Dermis blood vessel endothelial cell (primary cell): ENCODE results near the gene MLPH. TPM values are rescaled to one million over a fixed set of nuclear protein-coding genes. Genes with fewer than 3 reads are reported as not detected.

ENCODE experiments used
- DNase-seq: peaks from one replicate; pipeline ENCODE4 v3.0.0; 2010
- total RNA-seq: library from RNA; depleted of rRNA; stranded (reverse); fragments of >200 nt; gene quantifications from 2 replicates; pipeline ENCODE4 v1.2.3, GENCODE V29; 2014

Gene MLPH
- 0.28 and 1.0 TPM in 2 replicates for total RNA-seq

DNA sequence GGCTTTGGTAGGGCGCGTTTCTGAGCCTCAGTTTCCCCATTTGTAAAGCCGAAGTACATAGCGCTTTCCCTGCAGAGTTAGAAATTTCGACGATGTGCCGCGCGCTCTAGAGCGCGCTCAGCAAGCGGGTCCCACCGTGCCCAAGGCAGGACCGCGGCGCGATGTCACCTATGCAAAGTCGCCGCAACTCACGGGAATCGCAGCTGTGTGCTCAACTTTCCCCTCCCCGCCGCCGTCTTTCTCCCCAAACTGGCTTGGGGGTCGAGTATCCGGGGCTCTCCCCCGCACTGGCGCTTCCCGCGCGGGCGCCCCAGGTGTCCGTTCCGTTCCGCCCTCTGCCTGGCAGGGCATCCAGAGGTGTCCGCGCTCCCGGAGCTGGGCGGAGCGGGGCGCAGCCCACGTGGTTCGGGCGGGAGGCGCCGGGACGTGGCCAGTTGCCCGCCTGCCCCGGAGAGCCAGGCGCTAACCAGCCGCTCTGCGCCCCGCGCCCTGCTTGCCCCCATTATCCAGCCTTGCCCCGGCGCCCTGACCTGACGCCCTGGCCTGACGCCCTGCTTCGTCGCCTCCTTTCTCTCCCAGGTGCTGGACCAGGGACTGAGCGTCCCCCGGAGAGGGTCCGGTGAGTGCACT lies at the start of gene MLPH:
Gene MLPH, plus strand, starts transcription at position 433 of the 630 bp plus-strand sequence. CDS start 6,176 bp downstream, outside the sequence.
- no peak for DNase-seq

DNA sequence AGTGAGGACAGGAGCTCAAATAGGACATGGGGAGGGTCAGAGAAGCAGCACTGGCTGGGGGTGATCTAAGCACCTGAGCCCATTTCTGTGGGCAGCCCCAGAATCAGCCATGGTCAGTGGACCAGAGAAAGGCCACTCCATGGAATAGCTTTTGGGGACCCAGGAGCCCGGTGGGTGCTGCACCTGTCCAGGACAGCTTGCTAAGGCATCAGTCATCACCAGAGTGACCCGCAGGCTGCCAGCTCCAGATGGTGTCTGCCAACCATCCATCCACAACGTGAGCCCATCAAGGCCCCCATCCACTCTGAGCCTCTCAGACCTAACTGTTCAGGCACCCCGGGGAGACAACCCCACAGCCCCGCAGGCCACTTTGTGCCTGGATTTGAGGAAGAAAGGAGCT lies 49.5 kb upstream of the MLPH start:
- no peak for DNase-seq

DNA sequence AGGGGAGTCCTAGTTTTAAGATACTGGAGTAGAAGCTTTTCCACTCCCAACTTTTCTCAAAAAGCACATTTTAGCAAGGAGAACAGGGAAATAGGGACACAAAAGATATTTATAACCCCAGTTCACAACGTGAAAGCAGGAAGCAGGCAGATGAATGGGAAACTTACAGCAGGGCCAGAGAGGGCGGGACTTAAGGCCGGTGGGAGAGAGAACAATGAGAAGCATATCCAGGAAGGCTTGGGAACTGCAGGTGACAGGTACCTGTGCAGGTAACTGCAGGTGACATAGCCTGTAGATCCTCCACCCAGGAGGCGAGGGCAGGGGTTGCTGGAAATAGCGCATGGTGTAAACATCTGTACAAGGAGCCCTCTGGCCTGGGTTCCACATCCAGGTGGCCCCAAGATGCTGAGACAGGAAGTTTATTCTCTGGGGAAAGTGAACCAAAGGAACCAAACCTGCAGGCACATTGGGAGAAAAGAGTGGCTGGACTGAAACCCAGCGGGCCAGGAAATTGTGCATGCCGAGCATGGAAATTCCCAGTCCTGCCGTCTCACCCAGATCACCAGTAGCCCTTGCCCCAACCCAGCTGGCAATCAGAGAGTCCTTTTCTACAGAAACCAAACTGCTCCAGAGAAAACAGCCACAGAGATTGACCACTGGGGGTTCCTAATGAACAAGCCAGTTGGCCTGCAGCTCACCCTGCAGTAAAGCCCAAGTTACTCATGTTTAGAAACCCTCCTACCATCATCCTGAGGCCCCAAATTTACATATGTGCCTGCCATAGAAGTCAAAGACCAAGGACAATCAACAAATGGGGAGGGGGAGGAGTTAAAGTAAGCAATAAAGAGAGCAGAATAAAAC lies 48.7 kb upstream of the MLPH start:
- no peak for DNase-seq

DNA sequence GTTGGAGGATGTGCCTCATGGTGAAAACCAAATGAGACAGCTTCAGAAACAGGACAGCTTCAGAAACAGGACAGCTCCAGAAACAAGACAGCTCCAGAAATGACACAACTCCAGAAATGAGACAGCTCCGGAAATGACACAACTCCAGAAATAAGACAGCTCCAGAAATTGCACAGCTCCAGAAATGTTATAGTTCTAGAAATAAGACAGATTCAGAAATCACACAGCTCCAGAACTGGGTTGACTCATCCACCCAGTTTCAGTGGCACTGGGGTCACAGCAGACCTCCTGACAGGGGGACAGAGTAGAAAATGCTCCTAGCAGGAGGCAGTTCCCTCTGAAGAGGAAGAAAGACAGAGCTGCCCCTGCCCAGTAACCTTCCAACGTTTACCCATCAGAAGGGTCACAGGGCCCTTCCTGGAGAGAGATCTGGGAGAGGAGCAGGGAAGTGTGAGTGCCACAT lies 46.2 kb upstream of the MLPH start:
- no peak for DNase-seq

- no peak for DNase-seq
These were observed 45.3 kb upstream of the MLPH start for GRCh38 chr2:237441605-237442274.

GRCh38 chr2:237444071-237444470 lies 43.0 kb upstream of the MLPH start:
- DNase-seq, result no peak

GRCh38 chr2:237445611-237446337 lies 41.3 kb upstream of the MLPH start:
- no peak for DNase-seq

GRCh38 chr2:237446338-237446665 lies 40.7 kb upstream of the MLPH start:
- DNase-seq, result no peak

DNA sequence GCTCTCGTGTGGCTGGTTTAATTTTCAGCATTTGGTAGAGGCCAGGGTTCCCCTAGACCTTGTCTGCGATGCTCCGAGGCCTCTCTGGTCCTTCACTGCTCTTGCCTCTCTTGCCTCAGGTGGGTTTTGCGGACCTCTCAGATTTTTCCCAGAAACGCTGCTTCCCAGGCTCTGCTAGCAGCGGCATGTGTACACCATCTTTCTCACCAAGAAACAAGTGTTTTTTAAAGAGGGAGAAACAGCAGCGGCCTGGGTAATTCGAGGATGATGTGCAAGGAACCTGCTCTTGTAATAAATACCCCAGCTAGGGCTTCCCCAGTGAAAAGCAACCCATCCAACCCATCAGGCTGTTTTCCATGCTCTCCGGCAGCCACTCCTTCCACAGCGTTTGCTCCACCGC lies 39.6 kb upstream of the MLPH start:
- DNase-seq, result no peak

- DNase-seq, result no peak
These were observed 38.9 kb upstream of the MLPH start for GRCh38 chr2:237448171-237448570.

DNA sequence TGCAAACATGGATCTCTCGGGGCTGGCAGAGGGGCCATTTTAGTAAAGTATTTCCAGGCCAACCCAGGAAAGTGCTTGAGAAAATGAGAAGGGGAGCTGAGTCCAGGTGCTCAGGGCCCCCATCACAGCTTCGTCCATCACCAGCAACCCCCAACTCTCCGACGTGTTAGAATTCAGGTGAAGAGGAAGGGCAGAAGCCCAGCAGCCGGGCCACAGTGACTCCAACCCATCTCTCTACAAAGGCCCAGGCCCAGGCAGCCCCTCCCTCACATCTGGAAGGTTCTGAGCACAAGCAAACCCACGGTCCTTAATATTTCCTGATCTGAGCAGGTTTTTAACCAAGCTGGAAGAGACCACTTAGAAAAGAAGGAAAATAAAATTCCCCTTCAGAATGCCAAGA lies 38.4 kb upstream of the MLPH start:
- no peak for DNase-seq

DNA sequence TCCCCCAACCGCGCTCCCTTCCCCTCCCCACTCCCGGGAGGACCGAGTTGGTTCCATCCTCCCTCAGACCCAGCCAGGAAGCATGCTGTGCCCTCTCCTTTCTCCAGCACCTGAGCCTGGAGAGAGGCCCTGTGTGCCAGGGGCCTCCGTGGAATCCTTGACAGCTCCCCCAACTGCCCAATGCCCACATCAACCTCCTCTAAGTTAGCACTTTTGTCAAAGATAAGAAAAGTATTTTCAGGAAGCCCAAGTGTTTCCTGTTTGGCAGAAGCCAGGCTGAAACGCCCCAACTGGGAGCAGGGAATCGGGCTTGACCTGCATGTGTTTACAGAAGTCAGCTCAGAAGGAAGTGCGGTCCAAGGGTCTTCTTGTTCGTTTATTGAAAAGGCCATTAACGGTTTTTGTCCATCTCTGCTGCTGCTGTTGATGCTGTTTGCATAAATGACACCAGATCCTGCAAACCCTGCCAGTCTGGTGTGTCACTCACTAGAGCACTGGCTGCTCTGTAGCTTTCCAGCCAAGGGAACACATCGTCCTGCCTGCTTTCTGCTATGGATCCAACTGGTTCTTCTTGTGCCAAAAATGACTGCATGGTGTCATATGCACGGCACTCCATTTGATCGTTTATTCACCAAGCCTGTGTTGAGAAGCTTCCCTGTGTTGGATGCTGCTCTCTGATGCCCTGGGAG lies 37.7 kb upstream of the MLPH start:
- DNase-seq, result peak; percentile 74

- no peak for DNase-seq
These were observed 36.9 kb upstream of the MLPH start for GRCh38 chr2:237450108-237450507.

DNA sequence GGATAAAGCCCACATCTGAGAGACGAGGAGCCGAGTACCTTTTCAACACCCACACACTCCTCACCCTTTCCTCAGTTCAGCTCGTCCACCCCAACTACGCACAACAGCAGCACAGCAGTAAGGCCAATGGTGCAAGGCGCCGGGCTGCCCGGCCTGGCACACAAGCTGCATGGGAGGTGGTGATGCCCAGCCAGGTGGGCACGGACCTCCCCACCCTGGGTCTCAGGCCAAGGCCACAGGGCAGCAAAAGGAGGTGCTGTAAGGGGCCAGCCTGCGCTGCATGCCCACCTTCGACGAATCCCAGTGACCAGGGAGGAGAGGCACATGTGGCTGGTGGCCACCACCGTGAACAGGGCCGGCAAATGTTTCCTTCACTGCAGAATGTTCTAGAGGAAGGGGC lies 36.5 kb upstream of the MLPH start:
- DNase-seq, result no peak

GRCh38 chr2:237451643-237452469 lies 35.2 kb upstream of the MLPH start:
- DNase-seq, result no peak

- DNase-seq, result no peak
These were observed 34.2 kb upstream of the MLPH start for GRCh38 chr2:237452861-237453260.

DNA sequence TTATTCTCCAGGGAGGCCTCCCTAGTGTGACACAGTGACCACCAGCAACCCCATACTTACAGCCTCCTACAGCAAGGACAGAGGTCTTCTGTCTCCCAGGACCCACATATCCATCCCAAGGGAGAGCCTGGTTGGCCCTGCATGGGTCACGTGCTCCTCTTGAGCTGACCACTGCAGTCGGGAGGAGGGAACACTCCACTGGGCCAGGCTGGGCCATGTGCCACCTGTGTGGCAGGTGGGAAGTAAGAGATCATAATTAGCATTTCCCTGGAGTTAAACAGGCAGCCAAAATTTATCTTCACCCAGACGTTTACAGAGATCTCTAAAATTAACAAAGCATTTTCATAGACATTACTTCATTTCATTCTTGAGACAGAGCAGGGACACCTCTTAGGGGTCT lies 33.4 kb upstream of the MLPH start:
- no peak for DNase-seq

DNA sequence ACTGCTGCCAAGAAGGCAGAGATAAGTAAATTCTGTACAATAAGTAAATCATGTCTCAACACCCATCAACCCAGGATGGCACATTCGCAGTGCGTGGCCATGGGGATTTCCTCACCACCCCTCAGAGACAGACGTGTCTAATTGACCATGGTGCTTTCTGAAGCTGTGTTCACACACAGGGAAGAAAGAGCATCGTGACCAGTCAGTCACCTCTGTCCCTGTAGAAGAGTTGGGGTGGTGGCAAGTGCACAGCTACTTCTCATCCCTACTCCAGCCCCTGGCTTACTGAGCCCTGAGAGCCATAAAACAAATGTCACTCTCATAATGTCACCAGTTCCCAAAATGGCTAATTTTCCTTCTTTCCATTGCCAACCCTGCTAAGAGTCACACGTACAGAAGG lies 31.3 kb upstream of the MLPH start:
- DNase-seq, result no peak

- DNase-seq, result no peak
These were observed 30.7 kb upstream of the MLPH start for GRCh38 chr2:237456200-237456843.

GRCh38 chr2:237457388-237457941 lies 29.6 kb upstream of the MLPH start:
- DNase-seq, result no peak

DNA sequence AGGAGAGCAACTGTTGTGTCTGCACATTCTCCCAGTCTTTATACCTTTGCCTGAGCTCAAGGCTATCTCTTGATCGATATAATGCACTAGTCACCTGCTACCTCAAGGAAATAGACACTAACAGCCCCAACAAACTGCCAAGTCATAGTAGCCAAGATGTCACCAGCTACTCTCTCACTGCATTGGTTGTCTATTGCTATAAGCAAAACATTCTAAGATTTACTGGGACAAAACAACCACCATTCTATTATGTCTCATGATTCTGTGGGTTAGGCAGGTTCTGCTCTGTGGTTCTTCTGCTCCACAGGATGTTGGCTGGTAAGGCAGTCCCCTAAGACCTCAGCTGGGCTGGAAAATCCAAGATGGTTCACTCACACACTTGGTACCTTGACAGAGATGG lies 28.5 kb upstream of the MLPH start:
- DNase-seq, result no peak
